RWPE1 (cell line): ENCODE measurements around the gene SDR42E2.
"Not testable (repeated sequence)": the region's sequence is repeated elsewhere in the genome, so short reads cannot be mapped to it uniquely, and the experiment has no call there.

Source experiments
- CTCF ChIA-PET: fragments of 350-600 bp; sonication (Branson Sonifier 250); formaldehyde crosslinking; extraction: SDS; loops from one replicate; lab custom pipeline; 2021; lab: Yijun Ruan, JAX
- POLR2A ChIA-PET: fragments of 400-600 bp; formaldehyde crosslinking; extraction: SDS; loops from one replicate; lab custom pipeline; 2020; ENCODE audit warnings: antibody characterized with exemption; ENCODE audit not compliant: low non-redundant PET; lab: Yijun Ruan, JAX
- DNase-seq: peaks from one replicate; pipeline ENCODE4 v3.0.0; 2012; ENCODE audit warnings: low spot score
- H3K27ac ChIP-seq: fragments of 450-650 bp; 2 replicates; pipeline ENCODE4 v1.5.1; 2017
- TF ChIP-seq, protein P1 (sequence below): fragments of 450-650 bp; conservative IDR thresholded peaks from 2 replicates; pipeline ENCODE4 v1.5.1; 2017; ENCODE audit warnings: low read depth, mild to moderate bottlenecking

The SDR42E2 gene

DNA sequence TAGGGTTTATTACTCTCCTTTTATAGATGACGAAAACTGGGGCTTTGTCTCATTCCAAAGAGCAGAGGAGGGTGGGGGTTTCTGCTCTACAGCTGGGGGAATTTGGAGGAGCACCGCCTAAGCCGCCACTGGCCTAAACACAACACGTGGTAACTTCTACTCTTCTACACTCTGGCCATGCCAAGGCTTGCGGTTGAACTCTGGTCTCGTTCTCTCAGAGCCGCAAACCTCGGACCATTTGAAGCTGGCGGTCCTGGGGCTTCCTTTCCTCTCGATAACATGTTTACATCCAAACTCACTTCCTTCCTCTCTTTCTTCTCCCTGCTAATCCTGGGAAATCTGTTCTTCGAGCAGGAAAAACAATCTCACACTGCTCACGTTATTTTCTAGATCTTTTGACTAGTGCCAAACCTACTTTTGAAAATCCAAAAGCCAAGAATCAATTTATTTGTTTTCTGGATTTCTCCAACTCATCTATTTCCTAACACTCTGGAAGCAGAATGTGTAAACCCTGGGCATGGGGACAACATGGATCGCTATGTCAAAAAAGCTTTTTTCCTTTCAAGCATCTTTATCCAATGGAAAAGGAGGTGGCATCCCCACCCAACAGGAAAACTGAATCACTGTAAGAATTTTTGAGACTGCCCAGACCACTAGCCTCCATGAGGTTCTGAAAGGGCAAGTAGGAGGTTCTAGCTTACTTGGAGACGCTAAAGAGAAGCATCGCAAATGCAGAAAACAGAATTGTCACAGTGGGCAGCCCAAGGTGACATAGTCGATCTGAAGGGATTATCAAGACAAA, 30.2 kb downstream of the SDR42E2 start:
- TF ChIP-seq, protein P1, sequence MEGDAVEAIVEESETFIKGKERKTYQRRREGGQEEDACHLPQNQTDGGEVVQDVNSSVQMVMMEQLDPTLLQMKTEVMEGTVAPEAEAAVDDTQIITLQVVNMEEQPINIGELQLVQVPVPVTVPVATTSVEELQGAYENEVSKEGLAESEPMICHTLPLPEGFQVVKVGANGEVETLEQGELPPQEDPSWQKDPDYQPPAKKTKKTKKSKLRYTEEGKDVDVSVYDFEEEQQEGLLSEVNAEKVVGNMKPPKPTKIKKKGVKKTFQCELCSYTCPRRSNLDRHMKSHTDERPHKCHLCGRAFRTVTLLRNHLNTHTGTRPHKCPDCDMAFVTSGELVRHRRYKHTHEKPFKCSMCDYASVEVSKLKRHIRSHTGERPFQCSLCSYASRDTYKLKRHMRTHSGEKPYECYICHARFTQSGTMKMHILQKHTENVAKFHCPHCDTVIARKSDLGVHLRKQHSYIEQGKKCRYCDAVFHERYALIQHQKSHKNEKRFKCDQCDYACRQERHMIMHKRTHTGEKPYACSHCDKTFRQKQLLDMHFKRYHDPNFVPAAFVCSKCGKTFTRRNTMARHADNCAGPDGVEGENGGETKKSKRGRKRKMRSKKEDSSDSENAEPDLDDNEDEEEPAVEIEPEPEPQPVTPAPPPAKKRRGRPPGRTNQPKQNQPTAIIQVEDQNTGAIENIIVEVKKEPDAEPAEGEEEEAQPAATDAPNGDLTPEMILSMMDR = no peak
- peak overlapping the region; percentile 89 for H3K27ac ChIP-seq
- ChIA-PET POLR2A (no interaction called here), CTCF (interaction anchor here (1.1 kb wide), 1 partner anchor 115 kb away, joined by 3 read pairs; no protein-coding TSS in a partner anchor)
- DNase-seq = peak; percentile 40

DNA sequence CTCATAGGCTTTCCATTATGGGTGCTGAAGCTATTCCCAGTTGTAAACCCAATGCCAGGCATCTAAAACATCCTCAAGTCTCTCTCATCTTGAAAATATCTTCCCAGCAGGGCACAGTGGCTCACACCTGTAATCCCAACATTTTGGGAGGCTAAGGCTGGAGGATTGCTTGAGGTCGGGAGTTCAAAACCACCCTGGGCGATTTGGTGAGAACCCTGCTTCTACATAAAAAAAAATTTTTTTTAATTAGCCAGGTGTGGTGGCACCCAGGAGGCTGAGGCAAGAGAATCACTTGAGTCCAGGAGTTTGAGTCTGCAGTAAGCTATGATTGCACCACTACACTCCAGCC, 30.7 kb downstream of the SDR42E2 start:
- DNase-seq = no peak
- no peak overlapping the region for H3K27ac ChIP-seq
- POLR2A ChIA-PET = no interaction called here
- CTCF ChIA-PET = no interaction called here
- TF ChIP-seq, protein P1 = no peak

DNA sequence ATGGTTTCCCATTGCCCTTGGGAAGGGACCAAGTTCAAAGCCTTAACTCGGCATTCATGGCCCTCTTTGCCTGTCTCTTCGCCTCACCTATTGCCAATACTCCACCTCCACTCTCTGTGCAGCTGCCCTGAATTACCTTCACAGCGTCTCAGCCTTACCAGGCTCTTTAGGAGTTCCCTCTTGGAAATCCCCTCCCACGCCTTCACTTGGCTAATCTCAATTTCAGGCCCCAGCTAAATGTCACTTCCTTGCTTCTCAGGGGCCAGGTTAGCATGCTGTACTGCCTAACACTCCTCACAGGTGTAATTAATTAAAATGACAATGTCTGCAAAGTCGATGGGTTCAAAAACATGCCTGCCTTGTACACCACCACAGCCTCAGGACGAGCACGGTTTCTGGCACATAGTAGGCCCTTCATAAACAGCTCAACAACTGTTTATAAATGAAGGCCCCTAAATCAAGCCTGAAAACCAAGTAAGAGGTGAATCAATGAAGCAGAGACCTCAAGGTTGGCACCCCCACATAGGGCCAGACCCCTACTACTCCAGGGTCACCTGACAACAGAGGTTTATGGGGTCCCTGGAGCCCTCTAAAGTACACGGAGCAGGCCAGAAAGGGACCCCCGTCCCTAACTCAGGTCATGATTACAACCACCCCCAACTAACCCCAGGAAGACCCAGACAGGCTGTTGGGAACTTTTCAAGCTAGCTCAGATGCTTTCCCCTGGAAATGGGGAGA, 32.6 kb downstream of the SDR42E2 start:
- CTCF ChIA-PET = interaction anchor here (0.5 to 1.5 kb wide), 2 partner anchors 13 to 194 kb away, joined by 3 to 5 read pairs; no protein-coding TSS in a partner anchor
- TF ChIP-seq, protein P1 = no peak
- POLR2A ChIA-PET = no interaction called here
- no peak for DNase-seq
- peak overlapping the region; percentile 79 for H3K27ac ChIP-seq

DNA sequence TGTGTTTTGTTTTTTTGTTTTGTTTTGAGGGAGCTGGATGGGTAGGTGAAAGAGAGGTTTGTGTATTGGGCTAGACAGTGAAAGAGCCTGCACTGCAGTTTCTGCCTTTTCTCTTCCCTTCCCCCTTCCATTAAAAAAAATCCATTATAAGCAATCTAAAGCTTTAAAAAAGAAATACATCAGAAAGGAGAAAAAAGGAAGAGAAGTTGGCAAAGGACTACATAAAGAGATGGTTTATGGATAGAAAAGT, 33.1 kb downstream of the SDR42E2 start:
- ChIA-PET CTCF (interaction anchor here (0.5 to 1.5 kb wide), 2 partner anchors 12 to 195 kb away, joined by 3 to 5 read pairs; no protein-coding TSS in a partner anchor), POLR2A (no interaction called here)
- DNase-seq = no peak
- H3K27ac ChIP-seq = peak overlapping the region; percentile 79
- TF ChIP-seq, protein P1 = no peak

DNA sequence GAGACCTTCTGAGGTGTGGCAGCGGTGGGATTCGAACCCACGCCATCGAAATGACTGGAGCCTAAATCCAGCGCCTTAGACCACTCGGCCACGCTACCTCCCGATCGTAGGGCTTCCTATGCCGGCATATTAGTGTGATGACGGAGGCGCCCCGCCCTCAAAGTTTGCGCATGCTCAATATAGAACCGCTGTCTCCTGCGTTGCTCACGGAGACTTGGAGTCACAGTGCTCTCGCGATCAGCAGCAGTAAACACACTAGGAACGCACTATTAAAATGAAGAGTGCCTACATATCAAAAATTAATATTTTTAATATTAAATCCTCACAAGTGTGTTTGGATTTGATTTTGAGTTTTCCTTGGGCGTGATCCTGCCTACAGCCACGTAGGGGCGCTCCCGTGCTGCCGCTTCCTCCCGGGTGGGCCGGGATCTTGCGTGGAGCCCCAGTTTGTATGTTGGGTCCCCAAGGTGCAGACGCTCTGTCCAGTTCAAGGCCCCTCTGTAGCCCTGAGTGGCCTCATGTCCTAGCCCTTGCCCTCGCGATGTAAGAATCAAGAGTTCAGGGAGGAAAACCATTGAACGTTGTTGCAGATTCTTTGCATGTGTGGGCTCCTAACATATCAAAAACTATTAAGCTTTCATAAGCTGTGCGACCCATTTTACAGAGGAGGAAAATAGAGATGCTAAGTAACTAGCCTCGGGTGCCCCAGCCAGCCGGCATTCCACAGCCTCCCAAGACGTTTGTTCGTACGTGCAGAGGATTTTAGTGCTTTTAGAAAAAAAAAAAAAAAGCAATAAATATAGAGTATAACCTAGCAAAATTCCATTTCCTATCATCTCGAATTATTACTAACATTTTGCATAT, 33.6 kb downstream of the SDR42E2 start:
- DNase-seq = peak; percentile 69
- peak overlapping the region; percentile 79 for H3K27ac ChIP-seq
- ChIA-PET POLR2A (interaction anchor here (0.7 kb wide), 1 partner anchor 105 kb away, joined by 3 read pairs; no protein-coding TSS in a partner anchor), CTCF (interaction anchor here (0.5 to 1.5 kb wide), 7 partner anchors 10 to 510 kb away, joined by 3 to 5 read pairs (median 3); partner anchors contain the start of gene EEF2K)
- TF ChIP-seq, protein P1 = peak; percentile 93

DNA sequence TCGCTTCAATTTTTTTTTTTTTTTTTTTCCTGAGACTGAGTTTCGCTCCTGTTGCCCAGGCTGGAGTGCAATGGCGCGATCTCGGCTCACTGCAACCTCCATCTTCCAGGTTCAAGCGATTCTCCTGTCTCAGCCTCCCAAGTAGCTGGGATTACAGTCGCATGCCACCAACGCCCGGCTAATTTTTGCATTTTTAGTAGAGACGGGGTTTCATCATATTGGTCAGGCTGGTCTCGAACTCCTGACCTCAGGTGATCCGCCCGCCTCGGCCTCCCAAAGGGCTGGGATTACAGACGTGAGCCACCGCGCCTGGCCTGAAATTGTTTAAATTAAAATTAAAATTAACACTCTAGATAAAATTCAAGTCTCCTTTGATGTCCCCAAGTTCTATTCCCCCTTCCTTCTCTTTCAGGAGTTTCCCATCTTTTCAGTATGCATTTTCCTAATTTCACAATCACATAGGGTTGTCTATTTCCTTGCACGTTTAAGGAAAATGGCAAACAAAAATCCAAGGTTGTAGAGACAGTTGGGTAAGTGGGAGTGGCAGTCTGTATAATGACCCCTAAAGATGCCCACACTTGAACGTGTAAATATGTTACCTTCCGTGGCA, 34.4 kb downstream of the SDR42E2 start:
- ChIA-PET POLR2A (interaction anchor here (0.7 kb wide), 1 partner anchor 105 kb away, joined by 3 read pairs; no protein-coding TSS in a partner anchor), CTCF (interaction anchor here (0.6 to 1.1 kb wide), 7 partner anchors 9 to 509 kb away, joined by 3 to 5 read pairs (median 4); partner anchors contain the start of gene EEF2K)
- not testable (repeated sequence) for H3K27ac ChIP-seq, DNase-seq
